GM23338 (cell line): ENCODE results near the gene PSMG4. TPM values are rescaled to one million over a fixed set of nuclear protein-coding genes. Genes with fewer than 3 reads are reported as not detected.

Source experiments
- ATAC-seq: fragments of 200-7000 bp; cut with Tn5 transposase; 3 replicates; pipeline ENCODE4 v1.9.1; 2020
- DNase-seq: peaks from one replicate; pipeline ENCODE4 v3.0.0-alpha.2; 2015; ENCODE audit warnings: low spot score
- H2AFZ ChIP-seq: fragments of 200-600 bp; sonication (generic); 2 replicates; pipeline ENCODE4 v1.8.0; 2016; ENCODE audit warnings: antibody characterized with exemption, mild to moderate bottlenecking, moderate library complexity
- H3F3A ChIP-seq: fragments of 200-600 bp; sonication (generic); replicated peaks from 2 replicates; pipeline ENCODE4 v1.8.0; 2017; ENCODE audit warnings: antibody characterized with exemption, mixed run types, low read depth
- H3K27ac ChIP-seq: fragments of 200-600 bp; sonication (generic); 2 replicates; pipeline ENCODE4 v1.6.1; 2016; ENCODE audit warnings: low read depth
- H3K27me3 ChIP-seq: fragments of 200-600 bp; sonication (generic); 2 replicates; pipeline ENCODE4 v1.8.0; 2016; ENCODE audit warnings: mild to moderate bottlenecking, mixed run types, moderate library complexity; ENCODE audit not compliant: insufficient read depth
- H3K36me3 ChIP-seq: fragments of 200-600 bp; sonication (generic); 2 replicates; pipeline ENCODE4 v1.8.0; 2016; ENCODE audit warnings: mild to moderate bottlenecking; ENCODE audit not compliant: insufficient read depth
- H3K4me1 ChIP-seq: fragments of 200-600 bp; sonication (generic); 2 replicates; pipeline ENCODE4 v1.8.0; 2016; ENCODE audit warnings: mild to moderate bottlenecking, moderate library complexity; ENCODE audit not compliant: insufficient read depth
- H3K4me2 ChIP-seq: fragments of 200-600 bp; sonication (generic); 2 replicates; pipeline ENCODE4 v1.7.1; 2017; ENCODE audit warnings: mixed run types
- H3K4me3 ChIP-seq: fragments of 200-600 bp; sonication (generic); 2 replicates; pipeline ENCODE4 v1.6.1; 2016; ENCODE audit warnings: mixed run types
- H3K79me2 ChIP-seq: fragments of 200-600 bp; sonication (generic); replicated peaks from 2 replicates; pipeline ENCODE4 v1.8.0; 2017; ENCODE audit warnings: mild to moderate bottlenecking; ENCODE audit not compliant: insufficient read depth
- H3K9me2 ChIP-seq: fragments of 200-600 bp; sonication (generic); 2 replicates; pipeline ENCODE4 v1.8.0; 2017; ENCODE audit not compliant: insufficient read depth
- H4K20me1 ChIP-seq: fragments of 200-600 bp; sonication (generic); replicated peaks from 2 replicates; pipeline ENCODE4 v1.8.0; 2017; ENCODE audit warnings: mild to moderate bottlenecking; ENCODE audit not compliant: insufficient read depth
- H3K27ac Mint-ChIP-seq: 2 replicates; pipeline ENCODE4 v1.8.0; 2020; ENCODE audit warnings: inconsistent platforms, mild to moderate bottlenecking, moderate library complexity, mixed read lengths
- H3K27me3 Mint-ChIP-seq: 3 replicates; pipeline ENCODE4 v1.8.0; 2022; ENCODE audit warnings: low read depth, mild to moderate bottlenecking, moderate library complexity, mixed read lengths, inconsistent platforms; ENCODE audit not compliant: insufficient read depth, poor library complexity
- H3K36me3 Mint-ChIP-seq: 3 replicates; pipeline ENCODE4 v1.8.0; 2021; ENCODE audit warnings: low read depth, mild to moderate bottlenecking, inconsistent platforms, moderate library complexity, mixed read lengths
- H3K4me1 Mint-ChIP-seq: 3 replicates; pipeline ENCODE4 v1.8.0; 2020; ENCODE audit warnings: mild to moderate bottlenecking, inconsistent platforms, mixed read lengths
- H3K4me3 Mint-ChIP-seq: 3 replicates; pipeline ENCODE4 v1.8.0; 2021; ENCODE audit warnings: moderate library complexity, mild to moderate bottlenecking, inconsistent platforms, mixed read lengths
- H3K9me3 Mint-ChIP-seq: 3 replicates; pipeline ENCODE4 v1.8.0; 2020; ENCODE audit warnings: moderate library complexity, mild to moderate bottlenecking, inconsistent platforms, mixed read lengths
- CREB1 ChIP-seq: fragments of 250-450 bp; sonication (Bioruptor Pico); IDR thresholded peaks from 2 replicates; pipeline ENCODE4 v1.5.0; 2020; ENCODE audit warnings: low read depth, mild to moderate bottlenecking, moderate library complexity
- CTCF ChIP-seq, 2 experiments: fragments of 200-600 bp in 1 of 2; sonication (generic) in 1 of 2; conservative IDR thresholded peaks; 2 replicates each; pipeline versions ENCODE4 v1.5.1 to v1.6.1; 2016 to 2017; ENCODE audit warnings: antibody characterized with exemption in 2 of 2, low read depth in 2 of 2, mild to moderate bottlenecking in 2 of 2, moderate library complexity in 1 of 2
- ETS1 ChIP-seq: IDR thresholded peaks from 2 replicates; pipeline ENCODE4 v1.6.1; 2016; ENCODE audit warnings: antibody characterized with exemption
- EZH2 ChIP-seq: fragments of 200-600 bp; sonication (generic); IDR thresholded peaks from one replicate; pipeline ENCODE4 v1.8.0; 2017; ENCODE audit warnings: antibody characterized with exemption, mild to moderate bottlenecking, low read depth; ENCODE audit not compliant: unreplicated experiment
- EZH2phosphoT487 ChIP-seq: fragments of 200-600 bp; sonication (generic); IDR thresholded peaks from one replicate; pipeline ENCODE4 v1.8.1; 2018; ENCODE audit warnings: antibody characterized with exemption; ENCODE audit not compliant: unreplicated experiment
- JUNB ChIP-seq: IDR thresholded peaks from one replicate; pipeline ENCODE4 v1.6.1; 2016; ENCODE audit warnings: antibody characterized with exemption; ENCODE audit not compliant: unreplicated experiment
- NANOG ChIP-seq: IDR thresholded peaks from 2 replicates; pipeline ENCODE4 v1.6.1; 2016; ENCODE audit warnings: antibody characterized with exemption, borderline replicate concordance
- POLR2AphosphoS5 ChIP-seq: IDR thresholded peaks from 2 replicates; pipeline ENCODE4 v1.6.1; 2016; ENCODE audit warnings: antibody characterized with exemption, low read depth
- REST ChIP-seq: IDR thresholded peaks from one replicate; pipeline ENCODE4 v1.6.1; 2018; ENCODE audit warnings: antibody characterized with exemption; ENCODE audit not compliant: unreplicated experiment
- STAT1 ChIP-seq: IDR thresholded peaks from one replicate; pipeline ENCODE4 v1.6.1; 2016; ENCODE audit warnings: antibody characterized with exemption; ENCODE audit not compliant: unreplicated experiment
- ZNF114 ChIP-seq: fragments of 250-450 bp; sonication (Bioruptor Pico); IDR thresholded peaks from 2 replicates; pipeline ENCODE4 v1.5.0; 2020; ENCODE audit warnings: mild to moderate bottlenecking, moderate library complexity
- ZNF331 ChIP-seq: fragments of 250-450 bp; sonication (Bioruptor Pico); IDR thresholded peaks from 2 replicates; pipeline ENCODE4 v1.5.0; 2020; ENCODE audit warnings: low read depth, mild to moderate bottlenecking, moderate library complexity
- ZNF462 ChIP-seq: fragments of 250-450 bp; sonication (Bioruptor Pico); IDR thresholded peaks from 2 replicates; pipeline ENCODE4 v1.5.0; 2020; ENCODE audit warnings: mild to moderate bottlenecking, moderate library complexity
- polyA plus RNA-seq: library from polyadenylated mRNA; unstranded; fragments of >200 nt; fragmentation: Nextera tagmentation; extraction: Ambion mirVana; gene quantifications from 2 replicates; pipeline ENCODE4 v1.2.1, GENCODE V29; 2016
- total RNA-seq: library from RNA; depleted of rRNA; stranded (reverse); fragments of >200 nt; shearing (Covaris generic); gene quantifications from 2 replicates; pipeline ENCODE4 v1.2.3, GENCODE V29; 2014

The PSMG4 gene
- total and polyA plus RNA-seq, 2 experiments from 2014 or later = 37.2 to 168 TPM

- Histone ChIP-seq H3K27ac (no peak overlapping the region), H3K9me2 (no peaks in the 10 kb centered on the region), H3K4me3 (no peak overlapping the region), H3K79me2 (no peaks in the 10 kb centered on the region), H3F3A (0 out of 2 replicates have a peak, but pooled peaks cover 5% of the 10 kb centered on the region), H3K4me1 (peaks cover 9% of the 10 kb centered on the region; the same call in 1 of the 2 replicates), H2AFZ (no peak overlapping the region), H3K27me3 (no peaks in the 10 kb centered on the region), H4K20me1 (no peaks in the 10 kb centered on the region), H3K36me3 (no peaks in the 10 kb centered on the region), H3K4me2 (no peak overlapping the region)
- Mint-ChIP-seq H3K9me3 (peaks cover 8% of the 10 kb centered on the region), H3K27me3 (peaks cover 11% of the 10 kb centered on the region), H3K4me1 (peaks cover 22% of the 10 kb centered on the region), H3K4me3 (no peak overlapping the region; the same call in 2 of the 3 replicates), H3K27ac (no peak overlapping the region), H3K36me3 (peaks cover 10% of the 10 kb centered on the region)
- TF ChIP-seq ZNF331 (CRISPR knock-in tag) (no peak), NANOG (no peak), CREB1 (CRISPR knock-in tag) (no peak), EZH2phosphoT487 (no peak), REST (no peak), ETS1 (no peak), STAT1 (no peak), JUNB (no peak), CTCF (conservative IDR thresholded peaks at IDR 0.05; ENCODE audit: low read depth in 2 of 2) (no peak), EZH2 (no peak), POLR2AphosphoS5 (no peak), ZNF114 (CRISPR knock-in tag) (no peak), ZNF462 (no peak)
- no peak for ATAC-seq
- no peak for DNase-seq
These were observed 6.4 kb upstream of the PSMG4 start for GRCh38 chr6:3252369-3252768.
